HG03045 (cell line): ENCODE results near the gene POLQ.
"Not testable (repeated sequence)": the region's sequence is repeated elsewhere in the genome, so short reads cannot be mapped to it uniquely, and the experiment has no call there.

ENCODE experiments used
- ATAC-seq: cut with Tn5 transposase; IDR thresholded peaks from one replicate; pipeline ENCODE4 v1.9.1; 2021; ENCODE audit warnings: mild to moderate bottlenecking, moderate library complexity; ENCODE audit not compliant: unreplicated experiment

The POLQ gene

DNA sequence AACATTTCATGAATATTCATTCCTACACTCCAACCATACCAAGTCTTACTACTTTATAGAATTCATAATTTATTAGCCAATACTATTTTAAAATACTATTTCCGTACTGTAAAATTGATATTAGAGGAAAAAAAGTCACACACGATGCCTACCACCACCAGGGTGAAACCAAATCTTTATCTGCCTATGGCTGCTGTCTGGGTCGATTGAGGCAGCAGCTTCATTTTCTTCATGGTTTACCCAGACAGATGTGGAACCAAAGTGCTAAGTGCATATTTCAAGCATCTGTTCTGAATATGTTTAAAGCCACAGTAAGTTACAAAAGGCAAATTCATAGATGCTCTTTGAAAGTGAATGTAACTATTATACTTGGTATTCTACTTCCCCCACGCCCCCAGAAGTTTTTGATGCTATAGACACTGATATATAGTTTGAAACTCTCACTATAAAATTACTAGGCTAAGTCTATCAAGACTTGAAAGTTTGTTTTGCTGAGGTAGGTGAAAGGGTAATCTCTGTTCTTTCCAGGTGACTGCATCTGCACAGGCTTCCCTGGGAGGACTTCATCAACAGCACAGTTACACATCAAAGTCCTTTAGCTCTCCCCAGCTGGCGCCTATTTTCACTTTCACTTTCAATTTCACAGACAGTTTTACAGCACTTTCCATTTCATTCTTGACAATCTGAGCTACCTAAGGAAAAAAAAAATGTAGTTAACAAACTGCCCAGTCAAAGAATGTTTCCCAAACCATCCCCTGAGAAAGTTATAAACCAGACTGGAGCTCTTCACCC lies 113.9 kb downstream of the POLQ start:
- peak; percentile 91 for ATAC-seq

DNA sequence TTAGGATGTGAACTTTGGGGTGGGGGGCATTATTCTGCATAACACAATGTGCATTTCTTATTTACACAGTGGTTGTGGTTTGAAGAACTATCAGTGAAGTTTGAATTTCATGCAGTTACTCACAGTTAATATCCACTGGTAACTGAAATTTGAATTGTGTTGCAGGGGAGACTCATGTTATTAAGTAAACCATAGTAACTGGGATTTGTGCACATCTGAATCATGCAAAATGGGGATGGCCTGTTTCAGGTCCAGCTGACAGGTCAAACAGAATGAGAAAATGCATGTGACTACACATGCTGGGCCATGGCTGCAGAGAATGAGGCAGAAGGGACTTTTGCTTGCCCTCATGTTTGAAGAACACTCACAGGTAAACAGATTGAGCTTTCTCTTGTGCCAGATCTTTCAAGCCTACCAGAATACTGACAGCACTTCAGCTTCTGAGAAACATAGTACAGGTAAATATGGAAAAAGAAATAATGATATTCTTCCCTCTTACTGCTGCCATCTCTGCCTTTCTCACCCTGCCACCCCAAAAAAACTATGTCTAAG lies 115.0 kb downstream of the POLQ start:
- ATAC-seq, result no peak

DNA sequence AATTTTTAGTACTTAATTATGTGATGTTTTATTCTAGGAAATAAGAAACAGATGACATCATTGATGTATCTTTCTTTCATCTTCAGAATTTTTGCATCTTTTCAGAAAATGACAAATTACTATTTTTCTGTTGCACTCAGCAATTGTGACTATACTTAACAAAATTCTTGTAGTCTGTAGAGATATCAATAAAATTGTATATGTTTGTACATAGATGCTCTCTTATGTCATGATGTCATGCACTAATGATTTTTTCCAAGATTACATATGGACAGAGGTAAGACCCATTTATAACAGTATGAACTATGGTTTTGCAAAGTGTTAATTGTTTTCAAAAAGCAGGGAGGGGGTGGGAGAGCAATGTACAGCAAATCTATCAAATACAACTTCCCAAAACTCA lies 121.2 kb downstream of the POLQ start:
- no peak for ATAC-seq

DNA sequence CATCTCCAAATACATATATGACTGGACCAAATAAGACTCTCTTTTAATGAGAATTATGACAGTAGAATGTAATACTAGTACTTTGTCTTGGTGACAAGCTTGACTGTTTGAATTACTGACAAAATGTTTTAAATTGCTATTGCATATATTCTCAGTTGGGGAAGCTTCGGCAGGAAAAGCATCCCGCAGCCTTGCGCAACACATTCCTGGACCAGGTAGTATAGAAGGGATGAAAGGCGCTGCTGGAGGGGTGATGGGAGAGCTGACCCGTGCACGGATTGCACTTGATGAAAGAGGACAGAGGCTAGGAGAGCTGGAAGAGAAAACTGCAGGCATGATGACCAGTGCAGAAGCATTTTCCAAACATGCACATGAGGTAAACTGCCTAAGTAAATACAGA lies 127.6 kb downstream of the POLQ start:
- no peak for ATAC-seq

DNA sequence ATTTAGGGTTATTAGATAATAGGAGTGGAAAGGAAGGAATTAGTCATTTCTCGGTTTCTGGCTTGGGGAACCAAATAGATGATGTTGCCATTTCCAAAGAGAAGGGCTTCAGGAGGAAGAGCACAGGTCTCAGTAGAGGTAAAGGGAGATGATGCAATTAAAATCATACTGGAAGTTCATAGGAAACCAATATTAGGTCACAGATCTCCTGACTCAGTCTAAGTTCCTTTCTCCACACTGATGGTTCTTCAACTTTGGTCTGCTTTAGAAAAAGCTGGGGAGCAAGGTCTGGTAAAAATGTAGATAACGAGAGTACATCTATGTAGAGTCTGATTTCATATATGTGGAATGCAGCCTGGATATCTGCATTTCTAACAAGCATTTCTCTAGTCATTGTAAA lies 130.9 kb downstream of the POLQ start:
- ATAC-seq, result no peak

DNA sequence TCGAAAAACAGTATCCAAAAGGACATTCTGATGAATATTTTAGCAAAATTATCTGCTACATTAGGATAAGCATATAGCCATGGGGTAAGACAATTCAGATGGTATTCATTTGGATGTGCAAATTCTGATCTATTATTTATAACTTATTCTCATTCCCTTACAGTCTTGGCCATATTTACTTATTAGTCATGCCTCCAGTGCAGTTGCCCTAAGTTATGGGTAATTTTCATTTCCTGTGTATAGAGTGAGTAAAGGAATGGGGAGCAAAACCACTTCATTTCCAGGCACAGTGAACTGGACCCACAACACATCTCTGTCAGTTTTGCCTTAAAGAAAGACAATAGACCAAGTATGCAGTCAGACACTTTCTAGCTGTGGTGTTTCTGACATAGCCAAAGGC lies 134.3 kb downstream of the POLQ start:
- no peak for ATAC-seq

DNA sequence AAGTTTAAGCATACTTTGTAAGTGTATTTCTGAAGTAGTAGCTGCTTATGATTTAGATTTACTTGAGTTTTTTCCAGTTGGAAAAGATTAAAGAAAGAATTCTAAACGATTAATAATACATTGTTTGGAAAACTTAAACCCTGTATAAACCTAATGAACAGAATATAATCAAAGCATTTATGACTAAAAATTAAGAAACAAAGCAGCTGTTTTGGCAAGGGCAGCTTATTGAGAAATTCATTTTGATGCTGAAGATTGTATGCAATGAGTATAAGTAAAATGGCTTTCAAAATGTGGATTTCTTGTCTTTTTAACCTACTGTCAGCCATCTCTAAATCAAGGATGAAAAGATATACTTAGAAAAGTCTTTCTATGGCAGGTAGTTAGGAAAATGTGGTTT lies 140.2 kb downstream of the POLQ start:
- no peak for ATAC-seq

DNA sequence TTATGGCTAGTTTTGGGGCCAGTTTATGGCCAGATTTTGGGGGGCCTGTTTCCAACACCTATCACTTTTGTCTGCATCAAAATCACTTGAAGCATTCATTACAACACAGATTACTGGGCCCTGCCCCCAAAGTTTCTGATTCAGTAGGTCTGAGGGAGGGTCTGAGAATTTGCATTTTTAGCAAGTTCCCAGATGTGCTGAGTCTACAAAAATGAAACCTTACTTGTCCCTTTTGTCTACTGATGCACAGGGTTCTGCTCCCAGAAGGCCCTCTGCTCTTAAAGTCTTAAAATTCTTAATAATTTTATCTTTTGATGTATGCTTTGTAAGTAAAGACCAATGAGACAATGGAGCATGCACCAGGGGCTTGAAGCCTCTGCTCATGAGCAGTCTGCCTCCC lies 146.0 kb downstream of the POLQ start:
- ATAC-seq, result no peak

DNA sequence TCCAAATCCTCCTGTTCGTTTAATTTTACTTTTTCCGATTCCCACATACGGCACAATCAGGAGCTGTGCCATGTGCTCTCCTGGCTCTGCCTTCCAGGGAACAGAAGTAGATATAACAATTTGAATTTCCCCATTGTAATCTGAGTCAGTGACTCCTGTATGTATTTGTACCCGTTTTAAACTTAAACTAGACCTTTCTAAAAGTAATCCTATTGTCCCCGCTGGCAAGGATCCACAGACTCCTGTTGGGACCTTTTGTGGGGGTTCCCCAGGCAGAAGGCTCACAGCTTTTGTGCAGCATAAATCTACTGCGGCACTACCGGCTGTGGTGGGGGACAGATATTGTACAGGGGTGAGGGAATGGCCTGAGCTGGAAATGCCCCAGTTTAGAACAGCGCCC lies 147.7 kb downstream of the POLQ start:
- ATAC-seq, result not testable (repeated sequence)

DNA sequence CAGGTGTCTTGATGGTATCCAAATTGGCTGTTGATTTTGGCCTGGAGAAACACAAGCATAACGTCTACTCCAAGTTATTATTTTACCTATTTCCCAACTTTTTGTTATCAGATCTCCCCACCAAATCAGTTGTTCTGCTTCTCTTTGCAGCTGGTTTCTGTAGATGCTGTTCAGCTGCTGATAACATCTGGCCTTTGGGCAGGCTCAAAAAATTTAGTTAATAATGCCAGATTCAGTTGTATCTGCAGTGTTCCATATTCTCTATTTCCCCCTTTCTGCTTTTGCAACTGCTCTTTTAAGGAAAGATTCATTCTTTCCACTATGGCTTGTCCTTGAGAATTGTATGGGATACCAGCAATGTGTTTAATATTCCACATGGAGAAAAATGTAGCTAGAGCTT lies 149.8 kb downstream of the POLQ start:
- ATAC-seq, result not testable (repeated sequence)

DNA sequence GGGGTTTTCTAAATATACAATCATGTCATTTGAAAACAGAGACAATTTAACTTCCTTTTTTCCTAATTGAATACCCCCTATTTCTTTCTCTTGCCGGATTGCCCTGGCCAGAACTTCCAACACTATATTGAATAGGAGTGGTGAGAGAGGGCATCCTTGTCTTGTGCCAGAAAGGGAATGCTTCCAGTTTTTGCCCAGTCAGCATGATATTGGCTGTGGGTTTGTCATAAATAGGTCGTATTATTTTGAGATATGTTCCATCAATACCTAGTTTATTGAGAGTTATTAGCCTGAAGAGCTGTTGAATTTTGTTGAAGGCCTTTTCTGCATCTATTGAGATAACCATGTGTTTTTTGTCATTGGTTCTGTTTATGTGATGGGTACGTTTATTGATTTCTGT lies 157.5 kb downstream of the POLQ start:
- ATAC-seq, result not testable (repeated sequence)
